Mesodermal cell (in vitro differentiated cells): Measurements from ENCODE around the gene ST6GAL2.

Experiments
- H3K27ac ChIP-seq: 2 replicates; pipeline ENCODE4 v1.7.0; 2013; ENCODE audit warnings: mild to moderate bottlenecking, low read depth, low read length, moderate library complexity; ENCODE audit not compliant: severe bottlenecking
- H3K36me3 ChIP-seq: 2 replicates; pipeline ENCODE4 v1.7.1; 2013; ENCODE audit warnings: mild to moderate bottlenecking, low read length, moderate library complexity; ENCODE audit not compliant: control insufficient read depth, insufficient read depth
- H3K4me1 ChIP-seq: one replicate; pipeline ENCODE4 v1.7.1; 2013; ENCODE audit warnings: mild to moderate bottlenecking, low read length; ENCODE audit not compliant: insufficient read depth, control insufficient read depth, poor library complexity, severe bottlenecking
- H3K4me3 ChIP-seq: 2 replicates; pipeline ENCODE4 v1.7.0; 2013; ENCODE audit warnings: low read length, control low read depth, mild to moderate bottlenecking; ENCODE audit not compliant: insufficient read depth, poor library complexity, severe bottlenecking; ENCODE audit errors: extremely low read depth
- H3K9me3 ChIP-seq: 2 replicates; pipeline ENCODE4 v1.7.1; 2013; ENCODE audit warnings: mild to moderate bottlenecking, low read length, moderate library complexity; ENCODE audit not compliant: control insufficient read depth
- WGBS, 2 experiments: methylation state at CpG; one replicate each; pipeline ENCODE4 v1.1.5; 2013; ENCODE audit warnings: missing lambda C conversion rate in 2 of 2; ENCODE audit not compliant: insufficient coverage in 2 of 2; 5-methylcytosine and 5-hydroxymethylcytosine counted together

The ST6GAL2 gene

DNA sequence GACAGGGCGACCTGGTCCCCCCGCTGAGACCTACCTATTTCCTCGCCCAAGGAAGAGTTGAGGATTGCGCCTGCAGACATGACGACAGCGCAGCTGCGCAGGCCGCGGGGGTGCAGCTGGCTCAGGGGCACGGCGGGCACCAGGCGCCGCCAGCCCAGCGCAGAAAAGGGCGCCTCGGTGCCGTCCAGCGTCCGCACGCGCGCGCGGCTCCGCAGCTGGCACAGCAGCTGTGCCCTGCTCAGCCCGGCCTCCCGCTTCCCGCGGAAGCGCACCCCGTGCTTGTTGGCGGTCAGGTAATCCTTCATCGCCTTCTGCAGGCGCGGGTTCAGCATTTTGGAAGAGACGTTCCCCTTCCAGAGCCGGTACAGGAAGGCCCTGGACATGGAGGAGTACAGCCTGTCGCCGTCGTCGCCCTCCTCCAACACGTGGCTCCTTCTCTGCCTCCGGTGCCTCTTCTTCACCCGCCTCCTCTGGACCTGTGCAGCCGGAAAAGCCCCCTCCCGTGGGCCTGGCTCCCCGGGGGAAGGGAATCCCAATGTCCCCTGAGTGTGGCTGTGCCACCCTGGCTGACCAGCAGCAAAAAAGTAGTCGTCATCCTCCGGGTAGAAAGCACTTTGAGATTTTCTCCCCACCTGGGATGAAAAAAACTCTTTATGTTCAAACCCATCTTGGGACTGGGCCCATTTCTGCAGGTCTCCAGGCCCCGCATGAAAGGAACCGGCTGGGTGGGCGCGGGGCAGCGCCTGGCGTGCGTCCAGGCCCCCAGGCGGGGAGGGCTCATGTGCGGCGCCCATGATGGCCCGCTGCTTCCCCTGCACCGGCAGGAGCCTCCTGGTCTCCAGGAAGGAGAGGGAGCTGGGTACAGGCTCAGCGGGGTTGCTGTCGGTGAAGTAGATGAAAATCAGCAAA is 42.7 kb downstream of the ST6GAL2 start:
- H3K4me1 ChIP-seq = peaks cover 2% of the 10 kb centered on the region
- no peaks in the 10 kb centered on the region for H3K36me3 ChIP-seq
- 94 to 96% methylated on average over 46 to 60 of the region's 63 CpGs for WGBS, 2 experiments

DNA sequence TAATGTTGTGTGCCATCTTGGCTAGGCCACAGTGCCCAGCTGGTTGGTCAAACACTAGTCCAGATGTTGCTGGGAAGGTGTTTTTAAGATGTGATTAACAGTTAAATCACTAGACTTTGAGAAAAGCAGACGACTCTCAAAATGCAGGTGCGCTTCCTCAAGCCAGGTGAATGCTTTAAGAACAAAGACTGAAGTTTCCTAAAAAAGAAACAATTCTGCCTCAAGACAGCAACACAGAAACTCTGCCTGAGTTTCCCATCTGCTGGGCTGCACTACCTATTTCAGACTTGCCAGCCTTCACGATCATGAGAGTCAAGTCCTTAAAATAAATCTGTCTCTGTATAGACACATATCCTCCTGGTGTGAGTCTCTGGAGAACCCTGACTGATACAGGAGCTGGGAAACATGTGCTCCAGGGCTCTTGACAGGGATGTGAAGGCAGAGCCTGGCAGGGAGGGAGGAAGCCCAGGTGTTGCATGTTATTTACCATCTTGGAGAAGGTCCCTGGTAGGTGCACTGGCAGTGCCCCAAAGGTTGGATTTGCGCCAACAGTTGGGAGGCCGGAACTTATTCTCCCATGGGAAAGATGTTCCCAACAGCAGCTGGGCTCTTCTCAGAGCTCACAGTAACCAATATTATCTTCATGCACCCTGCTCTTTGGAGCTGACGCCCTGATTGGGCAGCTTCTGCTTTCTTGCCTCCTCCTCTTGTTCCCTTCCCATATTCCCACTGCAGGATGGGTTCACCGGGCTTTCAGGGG is 43.9 kb downstream of the ST6GAL2 start:
- no peak overlapping the region for H3K4me3 ChIP-seq

More for the DNA sequence above, 42.7 kb downstream of the ST6GAL2 start:
- Histone ChIP-seq H3K27ac (no peak overlapping the region), H3K4me3 (no peak overlapping the region), H3K9me3 (no peaks in the 10 kb centered on the region)

DNA sequence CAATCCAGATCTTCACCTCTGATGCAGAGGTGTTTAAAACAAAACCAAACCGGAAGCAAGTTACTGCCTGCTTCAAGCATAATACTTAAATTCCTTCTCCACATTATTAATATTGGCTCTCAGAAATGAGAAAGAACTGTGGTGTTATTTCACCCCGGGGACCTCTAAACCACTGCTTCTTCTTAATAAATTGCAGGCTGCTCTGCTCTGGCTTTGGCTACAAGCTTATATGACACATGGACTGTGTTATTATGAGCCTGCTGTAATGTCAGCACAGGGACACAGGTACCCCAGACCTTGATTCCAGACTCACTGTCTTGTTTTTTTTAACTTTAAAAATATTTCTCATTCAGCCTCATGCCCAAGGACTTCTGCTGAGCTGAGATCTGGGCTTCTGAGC is 45.1 kb downstream of the ST6GAL2 start:
- H3K36me3 ChIP-seq = no peaks in the 10 kb centered on the region
- no peak overlapping the region for H3K4me3 ChIP-seq
- no peak overlapping the region for H3K27ac ChIP-seq
- H3K9me3 ChIP-seq = no peaks in the 10 kb centered on the region
- H3K4me1 ChIP-seq = no peaks in the 10 kb centered on the region
- no CpG with 5 or more reads among the region's 2 CpGs for WGBS, 2 experiments

More for the DNA sequence above, 43.9 kb downstream of the ST6GAL2 start:
- H3K36me3 ChIP-seq = no peaks in the 10 kb centered on the region
- no peak overlapping the region for H3K27ac ChIP-seq
- WGBS, 2 experiments = 92 to 96% methylated on average over 5 of the region's 7 CpGs
- H3K9me3 ChIP-seq = no peaks in the 10 kb centered on the region
- no peaks in the 10 kb centered on the region for H3K4me1 ChIP-seq

DNA sequence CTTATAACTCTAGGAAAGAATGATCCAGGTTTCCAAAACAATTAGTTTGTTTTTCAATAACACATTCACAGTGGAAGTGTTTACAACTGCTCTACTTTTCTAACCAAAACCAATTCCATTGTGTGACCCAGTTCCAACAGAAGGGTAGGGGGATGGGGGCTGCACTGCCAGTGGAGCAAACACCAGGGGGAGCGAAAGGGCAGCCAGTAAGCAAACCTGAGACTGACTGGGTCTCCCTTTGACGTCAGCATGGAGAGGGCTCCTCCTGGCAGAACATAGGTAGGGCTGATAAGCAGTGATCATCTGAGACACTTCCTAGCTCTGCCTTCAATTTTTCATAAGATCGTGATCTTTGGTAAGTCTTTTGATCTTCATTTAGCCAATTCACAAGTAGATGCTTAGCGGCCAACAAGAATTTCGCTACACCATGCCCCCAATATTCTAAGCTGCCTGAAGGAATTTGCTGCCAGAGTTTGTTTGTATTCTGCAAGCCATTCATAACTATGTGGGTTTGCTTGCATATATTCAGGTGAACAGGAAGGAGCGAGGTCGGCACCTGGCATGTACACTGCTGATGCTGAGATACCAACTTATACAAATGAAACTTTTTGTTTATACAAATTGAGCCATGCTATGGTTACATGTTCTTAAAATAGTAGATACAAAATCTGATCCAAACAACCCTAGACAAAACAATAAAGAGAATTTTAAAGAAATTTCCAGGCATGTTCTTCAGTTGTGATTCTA is 45.9 kb downstream of the ST6GAL2 start:
- H3K4me3 ChIP-seq = no peak overlapping the region
- no peaks in the 10 kb centered on the region for H3K36me3 ChIP-seq
- no peaks in the 10 kb centered on the region for H3K9me3 ChIP-seq
- H3K4me1 ChIP-seq = no peaks in the 10 kb centered on the region
- 38 to 52% methylated on average over 3 to 4 of the region's 7 CpGs for WGBS, 2 experiments
- H3K27ac ChIP-seq = no peak overlapping the region

DNA sequence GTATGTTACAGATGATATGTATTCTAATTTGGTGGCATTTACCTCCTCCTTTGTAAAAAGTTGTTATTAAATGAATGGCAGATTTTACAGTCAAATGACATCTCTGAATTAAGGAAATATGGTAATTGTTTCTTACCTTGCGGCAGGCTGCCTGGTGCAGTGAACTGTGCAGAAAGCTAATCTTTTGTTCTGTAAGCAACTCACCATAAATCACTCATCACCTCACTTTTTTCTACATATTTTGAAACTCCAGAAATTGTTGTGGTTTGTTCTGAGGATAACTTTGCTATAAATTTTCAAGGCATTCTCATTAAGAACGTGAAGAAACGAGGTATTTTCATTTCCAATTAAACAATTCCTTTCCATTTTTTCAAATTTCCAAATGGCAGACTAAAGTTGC is 52.7 kb downstream of the ST6GAL2 start:
- Histone ChIP-seq H3K9me3 (no peaks in the 10 kb centered on the region), H3K4me1 (no peaks in the 10 kb centered on the region), H3K27ac (no peak overlapping the region), H3K36me3 (no peaks in the 10 kb centered on the region), H3K4me3 (no peak overlapping the region)
- 78% methylated on average over 2 of the region's 3 CpGs; no CpG with 5 or more reads in 1 of the 2 experiments for WGBS, 2 experiments

DNA sequence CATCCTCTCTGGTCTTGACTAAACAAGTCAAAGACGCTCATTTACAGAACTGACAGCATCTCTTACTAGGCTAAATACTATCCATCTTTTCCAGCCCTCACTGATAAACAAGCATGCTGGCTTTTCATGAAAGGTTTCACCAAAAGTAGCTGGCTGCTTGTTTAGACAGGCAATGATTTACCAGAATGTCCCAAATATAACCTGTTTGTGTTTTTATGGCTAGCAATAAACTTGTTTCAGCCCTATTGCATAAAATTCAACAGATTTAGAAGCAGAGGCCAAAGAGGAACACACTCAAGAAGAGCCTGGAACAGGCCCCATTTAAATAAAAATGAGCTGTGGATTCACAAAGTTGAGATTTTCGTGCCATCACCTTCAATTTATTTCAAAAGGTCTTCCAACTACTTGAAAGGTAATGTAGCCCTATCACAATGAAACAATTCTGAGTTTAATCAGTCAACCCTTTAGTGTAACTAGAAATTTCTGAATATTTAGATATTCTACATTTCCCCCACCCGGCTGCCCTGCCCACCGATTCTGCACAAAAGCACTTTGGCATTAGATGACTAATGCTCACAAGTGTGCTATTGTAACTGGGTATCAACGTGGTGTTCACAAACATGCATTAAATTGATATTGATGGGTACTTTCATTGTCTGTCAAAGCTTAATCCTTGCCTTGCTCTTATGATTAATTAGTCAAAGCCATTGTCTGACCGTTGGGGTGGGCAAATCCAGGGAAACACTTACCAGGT is 54.0 kb downstream of the ST6GAL2 start:
- no peak overlapping the region for H3K27ac ChIP-seq
- H3K4me1 ChIP-seq = no peaks in the 10 kb centered on the region
- H3K4me3 ChIP-seq = no peak overlapping the region
- H3K9me3 ChIP-seq = no peaks in the 10 kb centered on the region
- 80 to 82% methylated on average over 4 of the region's 6 CpGs for WGBS, 2 experiments
- H3K36me3 ChIP-seq = no peaks in the 10 kb centered on the region

DNA sequence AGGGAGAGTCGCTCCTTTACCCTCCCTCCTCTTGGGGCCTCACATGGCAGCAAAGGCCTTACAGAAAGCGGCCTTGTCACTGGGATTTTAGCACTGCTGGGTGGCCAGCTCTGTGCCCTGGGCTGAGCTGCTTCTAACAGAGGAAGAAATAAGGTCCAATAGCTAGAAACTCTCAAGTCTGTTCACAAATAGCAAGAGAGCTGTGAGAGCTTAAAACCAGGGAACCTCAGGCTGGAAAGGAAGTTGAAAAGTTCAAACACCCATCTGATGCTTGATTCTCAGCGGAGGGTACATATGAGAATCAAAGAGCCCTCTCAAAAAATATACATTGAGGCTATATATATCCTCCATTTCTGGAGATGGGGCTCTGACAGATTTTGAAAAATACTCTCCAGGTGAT is 54.7 kb downstream of the ST6GAL2 start:
- WGBS, 2 experiments = 80 to 100% methylated on average over 1 of the region's 3 CpGs

DNA sequence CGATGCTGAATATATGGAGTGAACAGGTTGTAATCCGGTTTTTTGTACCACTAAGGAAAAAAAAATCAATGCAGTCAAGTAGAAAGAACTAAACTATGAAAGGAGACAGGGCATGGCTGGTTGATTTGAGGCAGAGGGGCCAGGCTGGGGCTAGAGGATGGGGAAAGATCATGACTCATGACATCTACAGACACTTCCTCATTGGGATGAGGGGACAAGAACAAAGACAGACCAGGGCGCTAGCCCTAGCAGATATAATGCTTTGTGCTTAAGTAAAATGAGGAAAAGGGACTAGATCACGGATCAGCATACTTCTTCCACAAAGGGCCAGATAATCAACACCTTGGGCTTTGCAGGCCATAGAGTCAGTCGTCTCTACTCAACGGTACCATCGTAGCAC is 55.8 kb downstream of the ST6GAL2 start:
- Histone ChIP-seq H3K4me1 (no peaks in the 10 kb centered on the region), H3K9me3 (peaks cover 2% of the 10 kb centered on the region), H3K4me3 (no peak overlapping the region), H3K36me3 (no peaks in the 10 kb centered on the region), H3K27ac (no peak overlapping the region)
- 93 to 95% methylated on average over 2 to 5 of the region's 7 CpGs for WGBS, 2 experiments

More for the DNA sequence above, 54.7 kb downstream of the ST6GAL2 start:
- Histone ChIP-seq H3K4me3 (no peak overlapping the region), H3K9me3 (no peaks in the 10 kb centered on the region), H3K4me1 (no peaks in the 10 kb centered on the region), H3K27ac (no peak overlapping the region), H3K36me3 (no peaks in the 10 kb centered on the region)

DNA sequence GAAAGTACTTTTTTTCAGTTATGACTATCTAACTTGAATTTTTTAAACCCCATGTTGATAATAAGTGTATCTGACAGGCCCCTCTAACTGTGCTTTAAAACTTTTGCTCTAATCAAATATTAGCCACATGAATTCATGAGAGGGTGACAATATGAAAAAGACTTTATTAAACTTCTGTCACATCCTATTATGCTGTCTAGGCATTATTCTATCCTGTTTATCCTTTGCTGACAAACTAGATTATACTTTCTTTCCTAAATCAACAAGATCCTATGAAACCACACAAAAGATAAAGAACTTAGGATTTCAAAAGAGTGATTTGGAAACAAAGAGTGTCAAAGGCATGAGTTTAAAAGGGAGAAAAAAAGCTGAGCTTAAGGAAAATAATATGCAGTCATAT is 57.8 kb downstream of the ST6GAL2 start:
- no peaks in the 10 kb centered on the region for H3K36me3 ChIP-seq
- peaks cover 4% of the 10 kb centered on the region for H3K9me3 ChIP-seq
- H3K27ac ChIP-seq = no peak overlapping the region
- no peaks in the 10 kb centered on the region for H3K4me1 ChIP-seq
- no peak overlapping the region for H3K4me3 ChIP-seq

DNA sequence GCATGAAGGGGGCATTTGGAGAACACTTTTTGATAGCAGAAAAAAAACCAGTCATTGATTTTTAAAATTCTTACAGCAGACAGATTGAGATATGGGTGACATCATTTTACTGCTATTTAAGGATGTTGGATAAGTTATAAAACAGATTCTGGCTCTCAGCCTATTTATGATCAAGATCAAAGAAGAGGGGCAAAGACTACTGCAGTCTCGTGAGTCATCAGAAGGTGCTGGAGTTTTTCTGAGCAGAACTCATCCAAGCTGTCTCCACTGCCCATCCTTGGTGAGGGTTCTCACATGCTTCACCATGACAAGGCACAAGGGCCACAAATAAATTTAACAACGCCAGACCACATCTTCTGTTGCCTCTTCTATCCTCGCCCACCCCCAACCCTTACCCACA is 58.8 kb downstream of the ST6GAL2 start:
- WGBS, 2 experiments = 93% methylated on average over 3 of the region's 3 CpGs
- Histone ChIP-seq H3K4me3 (no peak overlapping the region), H3K27ac (no peak overlapping the region), H3K9me3 (peaks cover 4% of the 10 kb centered on the region), H3K4me1 (no peaks in the 10 kb centered on the region), H3K36me3 (no peaks in the 10 kb centered on the region)
